Ammon's horn (tissue), 1 donor: ENCODE results near the gene CCNA1.

Experiments
- DNase-seq: peaks from one replicate; pipeline ENCODE4 v3.0.0-alpha.2; 2016; ENCODE audit warnings: low spot score

The CCNA1 gene

DNA sequence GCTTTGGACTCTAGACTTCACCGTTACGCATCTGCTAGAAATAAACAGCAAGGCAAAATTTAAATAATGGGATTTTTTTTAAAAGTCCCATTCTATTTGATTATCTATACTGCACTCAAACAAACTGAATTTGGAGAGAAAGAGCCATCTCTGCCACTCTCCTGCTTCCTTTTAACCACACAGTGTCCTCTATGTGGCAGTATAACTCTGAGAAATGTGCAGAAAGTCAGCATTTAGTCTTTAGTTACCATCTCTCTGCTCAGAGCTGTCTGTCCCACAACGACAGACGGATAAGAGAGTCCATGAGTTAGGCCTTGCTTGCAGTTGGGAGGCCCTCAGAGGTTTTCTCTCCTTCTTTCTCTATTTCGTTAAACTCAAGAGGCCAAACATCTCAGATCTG lies 21.2 kb downstream of the CCNA1 start:
- DNase-seq: peak; percentile 49

DNA sequence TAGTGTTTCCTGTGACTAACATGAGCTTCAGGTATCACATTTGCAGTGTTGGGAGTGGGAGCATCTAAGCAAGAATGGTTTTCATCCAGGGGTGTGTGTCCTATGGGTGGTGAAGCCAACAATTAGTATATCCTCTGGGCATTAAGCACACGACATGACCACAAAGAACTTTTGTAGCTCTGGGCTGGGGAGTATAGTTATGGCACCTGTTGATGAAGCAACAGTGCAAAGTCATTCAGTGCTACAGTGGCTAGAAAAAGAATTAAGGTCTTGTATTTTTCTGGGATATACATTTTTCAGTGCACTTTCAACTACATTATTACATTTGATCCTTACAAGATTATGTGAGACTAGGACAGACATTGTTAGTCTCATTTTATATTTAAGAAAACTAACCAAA lies 21.8 kb downstream of the CCNA1 start:
- DNase-seq: no peak

DNA sequence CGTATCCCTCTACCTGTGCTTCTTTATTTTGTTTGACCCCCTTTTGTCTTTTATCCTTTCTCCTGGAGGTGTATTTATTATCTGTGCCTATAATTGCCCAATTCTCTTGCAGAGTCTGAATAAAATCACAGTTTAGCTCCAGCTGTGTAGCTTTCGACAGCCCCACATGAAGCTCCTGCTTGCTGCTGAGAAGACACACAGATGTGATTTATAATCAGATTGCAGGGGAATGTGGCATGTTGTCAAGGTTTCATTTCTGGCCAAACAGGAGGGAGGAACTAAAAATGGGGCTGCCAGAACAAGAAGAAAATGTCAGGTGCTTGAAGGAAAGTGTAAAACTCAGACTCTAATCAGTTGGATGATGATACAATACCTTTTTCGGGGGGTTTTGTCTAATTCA lies 22.7 kb downstream of the CCNA1 start:
- DNase-seq: no peak

DNA sequence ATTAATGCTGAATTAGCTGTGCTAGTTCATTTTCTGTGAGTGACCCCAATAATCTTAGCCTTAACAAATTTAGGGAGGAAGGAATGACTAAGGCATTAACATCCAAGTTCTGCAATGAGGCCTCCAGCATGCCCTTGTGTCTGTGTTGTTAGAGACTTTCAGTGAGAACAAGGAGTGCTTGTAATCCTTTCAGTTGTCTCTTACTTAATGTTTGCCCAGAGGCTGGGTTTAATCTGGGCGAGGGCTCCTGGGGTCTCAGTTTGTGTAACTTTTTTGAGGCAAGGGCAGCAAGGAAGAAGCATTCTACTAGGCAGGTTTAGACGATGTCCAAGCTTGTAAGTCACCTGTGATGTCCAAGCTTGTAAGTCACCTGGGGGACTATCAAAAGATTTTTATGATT lies 24.3 kb downstream of the CCNA1 start:
- no peak for DNase-seq

DNA sequence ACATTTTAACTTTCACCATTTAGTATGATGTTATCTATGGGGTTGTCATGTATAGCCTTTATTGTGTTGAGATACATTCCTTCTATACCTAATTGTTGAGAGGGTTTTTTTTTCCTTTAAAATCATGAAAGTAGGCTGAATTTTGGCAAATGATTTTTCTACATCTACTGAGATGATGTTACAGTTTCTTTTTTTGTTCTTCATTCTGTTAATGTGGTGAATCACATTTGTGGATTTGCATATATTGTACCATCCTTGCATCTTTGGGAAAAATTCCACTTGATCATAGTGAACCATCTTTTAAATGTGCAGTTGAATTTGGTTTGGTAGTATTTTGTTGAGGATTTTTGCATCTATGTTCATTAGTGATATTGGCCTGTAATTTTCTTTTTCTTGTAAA lies 29.2 kb downstream of the CCNA1 start:
- no peak for DNase-seq

DNA sequence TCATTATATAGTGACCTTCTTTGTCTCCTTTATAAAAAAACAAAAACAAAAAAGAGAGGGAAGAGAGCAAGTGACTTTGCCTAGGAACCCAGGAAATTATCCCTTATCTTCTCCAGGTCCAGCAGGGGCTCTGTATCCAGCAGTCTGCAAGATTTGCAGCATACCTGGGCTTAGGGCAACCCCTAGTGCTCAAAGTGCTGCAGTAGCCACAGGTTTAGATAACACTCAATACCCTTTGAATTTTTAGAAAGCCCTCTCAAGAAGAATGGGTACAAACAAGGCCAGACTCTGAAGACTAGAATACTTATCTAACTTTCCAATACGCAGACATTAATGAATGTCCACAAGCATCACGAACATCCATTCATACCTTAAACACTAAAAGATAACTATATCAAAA lies 43.2 kb downstream of the CCNA1 start:
- no peak for DNase-seq

DNA sequence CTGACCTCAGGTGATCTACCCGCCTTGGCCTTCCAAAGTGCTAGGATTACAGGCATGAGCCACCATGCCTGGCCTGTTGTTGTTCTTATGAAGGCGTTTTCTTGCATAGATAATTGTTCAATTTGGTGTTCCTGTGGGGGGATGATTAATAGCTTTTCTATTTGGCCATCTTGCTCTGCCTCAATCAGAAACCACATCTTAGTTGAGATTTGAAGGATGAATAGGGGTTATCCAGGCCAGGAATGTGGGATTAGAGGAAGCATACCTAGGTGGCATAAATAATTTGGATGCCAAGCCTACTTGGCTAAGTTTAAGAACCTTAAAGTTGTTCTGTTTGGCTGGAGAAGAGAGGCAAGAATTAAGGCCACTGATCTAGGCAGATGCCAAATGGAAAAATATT lies 44.4 kb downstream of the CCNA1 start:
- DNase-seq: no peak

DNA sequence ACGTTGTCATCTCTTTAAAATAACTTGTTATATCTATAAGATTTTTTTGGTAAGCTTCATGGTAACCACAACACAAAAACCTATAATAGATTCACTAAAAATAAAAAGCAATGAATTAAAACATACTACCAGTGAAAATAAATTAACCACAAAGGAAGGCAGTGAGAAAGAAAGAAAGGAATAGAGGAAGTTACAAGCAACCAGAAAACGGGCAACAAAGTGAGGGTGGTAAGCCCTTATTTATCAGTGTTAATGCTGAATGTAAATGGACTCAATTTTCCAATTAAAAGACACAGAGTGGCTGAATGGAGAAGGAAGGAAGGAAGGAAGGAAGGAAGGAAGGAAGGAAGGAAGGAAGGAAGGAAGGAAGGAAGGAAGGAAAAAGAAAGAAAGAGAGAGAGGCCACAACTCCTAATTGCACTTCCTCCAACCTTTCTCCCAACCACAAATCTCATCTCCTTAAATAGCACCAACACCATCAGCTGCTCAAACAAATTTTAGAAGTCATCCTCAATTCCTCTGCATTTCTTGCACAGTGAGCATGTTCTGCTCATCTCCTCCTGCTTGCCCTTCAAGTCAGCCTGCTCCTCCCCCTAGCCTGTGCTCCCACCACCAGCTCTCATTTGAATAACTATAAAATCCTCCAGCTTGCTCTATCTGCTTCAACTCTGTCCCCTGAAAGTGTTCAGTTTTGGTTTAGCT lies 48.6 kb downstream of the CCNA1 start:
- no peak for DNase-seq

DNA sequence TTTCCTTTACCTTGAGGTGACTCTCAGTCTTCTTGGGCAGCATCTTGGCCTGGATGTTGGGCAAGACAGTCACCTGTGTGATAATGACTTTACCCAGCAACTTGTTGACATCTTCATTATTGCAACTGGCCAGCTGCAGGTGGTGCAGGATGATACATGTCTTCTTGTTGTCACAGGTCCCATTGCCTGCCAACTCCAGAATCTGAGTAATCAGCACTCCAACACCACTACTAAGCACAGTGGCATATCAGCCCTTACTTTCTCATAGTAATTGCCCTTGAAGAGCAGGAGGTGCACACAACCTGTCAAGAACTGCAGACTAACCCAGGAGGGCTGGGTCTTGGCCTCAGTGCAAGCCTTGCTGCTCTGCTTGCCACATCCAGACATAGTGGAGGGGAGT lies 57.8 kb downstream of the CCNA1 start:
- DNase-seq: no peak
